K562 (cell line): ENCODE measurements around the gene NRXN2. TPM values are rescaled to one million over a fixed set of nuclear protein-coding genes. Genes with fewer than 3 reads are reported as not detected.

Experiments
- ATAC-seq: fragments of 200-7000 bp; cut with Tn5 transposase; 3 replicates; pipeline ENCODE4 v1.9.1; 2020; ENCODE audit warnings: moderate library complexity
- BruUV-seq: library from RNA; stranded (reverse); fragments of 400-500 nt; replicated peaks from 2 replicates; lab custom pipeline; 2021; lab: Mats Ljungman, UMichigan
- CTCF ChIA-PET: fragments of 300-600 bp; formaldehyde crosslinking; extraction: SDS; loops from one replicate; lab custom pipeline; 2021; ENCODE audit warnings: low intra/inter-chr PET ratio; lab: Yijun Ruan, JAX
- POLR2A ChIA-PET: fragments of 300-600, 350-650 bp; sonication (Branson Sonifier 250); formaldehyde crosslinking; extraction: SDS; loops from one replicate; lab custom pipeline; 2021; ENCODE audit warnings: antibody characterized with exemption, inconsistent platforms; lab: Yijun Ruan, JAX
- DNase-seq, 4 experiments: peaks; one replicate each; pipeline versions ENCODE4 v3.0.0 to v3.0.0-alpha.2; 2011 to 2018; ENCODE audit warnings: low spot score in 3 of 4, mixed read lengths in 3 of 4; ENCODE audit errors: extremely low read depth in 1 of 4
- FAIRE-seq: peaks from 2 replicates; lab custom pipeline; 2011; peaks lifted over from hg19 to GRCh38; lab: Jason Lieb, UNC
- H2AFZ ChIP-seq: 2 replicates; pipeline ENCODE4 v1.6.0; 2011; ENCODE audit warnings: low read depth, low read length, control low read depth, inconsistent platforms
- H3K27ac ChIP-seq: fragments of 200-600 bp; 3 replicates; pipeline ENCODE4 v1.8.0; 2011; ENCODE audit warnings: low read depth, mild to moderate bottlenecking, control low read depth, inconsistent platforms, low read length, moderate library complexity, mixed read lengths; ENCODE audit errors: extremely low read depth
- H3K27me3 ChIP-seq, 2 experiments: fragments of 300-600 bp in 1 of 2; 2 replicates in 1 of 2; 3 replicates in 1 of 2; pipeline versions ENCODE4 v1.6.0 to v1.8.0; 2011; ENCODE audit warnings: inconsistent platforms in 2 of 2, low read length in 2 of 2, mild to moderate bottlenecking in 1 of 2, mixed read lengths in 1 of 2, moderate library complexity in 1 of 2; ENCODE audit not compliant: control insufficient read depth in 2 of 2, insufficient read depth in 2 of 2
- H3K36me3 ChIP-seq: fragments of 300-600 bp; 3 replicates; pipeline ENCODE4 v1.8.0; 2011; ENCODE audit warnings: mild to moderate bottlenecking, low read length, inconsistent platforms; ENCODE audit not compliant: control insufficient read depth, insufficient read depth
- H3K4me1 ChIP-seq, 2 experiments: fragments of 200-600 bp in 1 of 2; replicated peaks in 1 of 2; 2 replicates in 1 of 2; 3 replicates in 1 of 2; pipeline versions ENCODE4 v1.5.1 to v1.8.0; 2011; ENCODE audit warnings: inconsistent platforms in 2 of 2, low read length in 2 of 2, mild to moderate bottlenecking in 1 of 2, mixed read lengths in 1 of 2, moderate library complexity in 1 of 2; ENCODE audit not compliant: control insufficient read depth in 2 of 2, insufficient read depth in 2 of 2
- H3K4me2 ChIP-seq: 2 replicates; pipeline ENCODE4 v1.6.1; 2011; ENCODE audit warnings: low read length, control low read depth, inconsistent platforms, mixed read lengths; ENCODE audit not compliant: insufficient read depth
- H3K4me3 ChIP-seq: fragments of 200-600 bp; sonication (generic), shearing (Covaris generic); 2 replicates; pipeline ENCODE4 v1.5.1; 2016; ENCODE audit warnings: control low read depth, inconsistent platforms
- H3K79me2 ChIP-seq: fragments of 200-600 bp; 3 replicates; pipeline ENCODE4 v1.8.0; 2011; ENCODE audit warnings: low read length, inconsistent platforms; ENCODE audit not compliant: control insufficient read depth, insufficient read depth
- H3K9ac ChIP-seq, 2 experiments: 2 replicates each; pipeline versions ENCODE4 v1.6.0 to v1.6.1; 2011; ENCODE audit warnings: low read depth in 2 of 2, low read length in 2 of 2, control low read depth in 1 of 2, inconsistent platforms in 1 of 2, mild to moderate bottlenecking in 1 of 2, mixed read lengths in 1 of 2; ENCODE audit not compliant: insufficient read depth in 1 of 2
- H3K9me1 ChIP-seq: one replicate; pipeline ENCODE4 v1.6.0; 2011; ENCODE audit warnings: inconsistent platforms, mild to moderate bottlenecking, low read length, moderate library complexity; ENCODE audit not compliant: control insufficient read depth, insufficient read depth
- H3K9me3 ChIP-seq: replicated peaks from 2 replicates; pipeline ENCODE4 v1.5.1; 2011; ENCODE audit warnings: low read depth, low read length, inconsistent platforms; ENCODE audit not compliant: control insufficient read depth, insufficient read depth
- H4K20me1 ChIP-seq: replicated peaks from 2 replicates; pipeline ENCODE4 v1.6.1; 2011; ENCODE audit warnings: low read length, inconsistent platforms, mixed read lengths; ENCODE audit not compliant: control insufficient read depth, insufficient read depth
- E2F3 ChIP-seq: fragments of 250-450 bp; sonication (Bioruptor Pico); IDR thresholded peaks from 2 replicates; pipeline ENCODE4 v1.4.0; 2020; ENCODE audit warnings: mild to moderate bottlenecking
- EP400 ChIP-seq: fragments of 450-650 bp; IDR thresholded peaks from 2 replicates; pipeline ENCODE4 v1.6.1; 2017; ENCODE audit warnings: antibody characterized with exemption, mild to moderate bottlenecking, moderate library complexity
- HDAC8 ChIP-seq: fragments of 450-650 bp; IDR thresholded peaks from 2 replicates; pipeline ENCODE4 v1.6.1; 2016; ENCODE audit warnings: mild to moderate bottlenecking, missing genetic modification characterization, moderate library complexity, missing compliant biosample characterization
- HIVEP1 ChIP-seq: fragments of 250-450 bp; sonication (Bioruptor Pico); IDR thresholded peaks from 2 replicates; pipeline ENCODE4 v1.4.0; 2020; ENCODE audit warnings: mild to moderate bottlenecking
- KDM5B ChIP-seq: fragments of 200-600 bp; sonication (generic); IDR thresholded peaks from 2 replicates; pipeline ENCODE4 v1.6.1; 2012; ENCODE audit warnings: low read depth, mild to moderate bottlenecking, moderate library complexity, low read length, control low read depth, inconsistent platforms; ENCODE audit not compliant: insufficient replicate concordance
- KLF13 ChIP-seq: fragments of 450-650 bp; IDR thresholded peaks from 2 replicates; pipeline ENCODE4 v1.6.1; 2016; ENCODE audit warnings: missing genetic modification characterization, low read depth, mild to moderate bottlenecking, missing compliant biosample characterization, moderate library complexity, borderline replicate concordance
- MEF2D ChIP-seq: conservative IDR thresholded peaks from 2 replicates; pipeline ENCODE4 v1.6.1; 2016; ENCODE audit warnings: low read depth, missing genetic modification characterization, missing compliant biosample characterization
- POLR2AphosphoS2 ChIP-seq: IDR thresholded peaks from 2 replicates; pipeline ENCODE4 v1.6.1; 2012; ENCODE audit warnings: low read length, improper control_type of control experiment
- RFX1 ChIP-seq: fragments of 450-650 bp; IDR thresholded peaks from 2 replicates; pipeline ENCODE4 v1.6.1; 2016; ENCODE audit warnings: mild to moderate bottlenecking, moderate library complexity
- TRIM24 ChIP-seq, 2 experiments: fragments of 450-650 bp; IDR thresholded peaks; 2 replicates each; pipeline ENCODE4 v1.6.1; 2016
- TSC22D4 ChIP-seq: fragments of 450-650 bp; IDR thresholded peaks from 2 replicates; pipeline ENCODE4 v1.6.1; 2016; ENCODE audit warnings: missing genetic modification characterization, missing biosample characterization, control low read depth
- YY1 ChIP-seq, 3 experiments: IDR thresholded peaks; 2 replicates each; pipeline ENCODE4 v1.6.1; 2011; ENCODE audit warnings: low read length in 2 of 3, mild to moderate bottlenecking in 2 of 3, moderate library complexity in 2 of 3, borderline replicate concordance in 1 of 3, control low read depth in 1 of 3, low read depth in 1 of 3; ENCODE audit not compliant: insufficient read depth in 3 of 3, insufficient replicate concordance in 2 of 3, control insufficient read depth in 1 of 3, insufficient read length in 1 of 3; ENCODE audit errors: extremely low read depth in 1 of 3
- ZKSCAN1 ChIP-seq: fragments of 150-350 bp; IDR thresholded peaks from 2 replicates; pipeline ENCODE4 v1.6.1; 2016; ENCODE audit warnings: low read depth, low read length
- ZNF324 ChIP-seq: fragments of 250-450 bp; sonication (Bioruptor Pico); IDR thresholded peaks from 2 replicates; pipeline ENCODE4 v1.4.0; 2020; ENCODE audit warnings: mild to moderate bottlenecking
- WGBS: fragments of 100-300 bp; shearing (Covaris generic); methylation state at CpG from one replicate; pipeline ENCODE4 v1.1.6; 2016; ENCODE audit warnings: low coverage, mixed read lengths; ENCODE audit not compliant: insufficient coverage; ENCODE audit errors: missing lambda C conversion rate; 5-methylcytosine and 5-hydroxymethylcytosine counted together
- in situ Hi-C: fragments of 300-500 bp; cut with MboI; formaldehyde crosslinking; loops from 4 replicates; pipeline ENCODE4 v1.15.0; 2018; ENCODE audit warnings: inconsistent platforms, mixed read lengths
- intact Hi-C: fragments of 100-400 bp; cut with micrococcal nuclease; formaldehyde crosslinking; loops from 2 replicates; pipeline ENCODE4 v1.14.2; 2022
- polyA plus RNA-seq, 8 experiments: library from polyadenylated mRNA; depleted of rRNA in 4 of 8; stranded (reverse) in 5 of 8; unstranded in 3 of 8; fragments of >200 nt; fragmentation: Nextera tagmentation in 2 of 8; fragmentation: Illumina TruSeq in 1 of 8; extraction: Ambion mirVana in 2 of 8; extraction: Trizol in 1 of 8; gene quantifications; 2 replicates each; pipeline versions ENCODE4 v1.2.1 to v1.2.3, GENCODE V29; 2011 to 2014; ENCODE audit warnings: inconsistent platforms in 1 of 8, missing spikeins in 1 of 8
- total RNA-seq, 7 experiments: library from RNA; depleted of rRNA in 6 of 7; stranded (reverse); fragments of >200 nt in 6 of 7; fragmentation: Illumina TruSeq in 2 of 7; extraction: Trizol in 2 of 7; gene quantifications; 2 replicates each; pipeline versions ENCODE4 v1.2.1 to v1.2.3, GENCODE V29; 2011 to 2021; ENCODE audit warnings: low replicate concordance in 1 of 7
- TF ChIP-seq, protein P1 (sequence below): fragments of 450-650 bp; formaldehyde crosslinking; IDR thresholded peaks from 2 replicates; pipeline ENCODE4 v1.4.0; 2020; ENCODE audit warnings: mild to moderate bottlenecking, moderate library complexity
- TF ChIP-seq, protein P2 (sequence below): sonication (generic); formaldehyde crosslinking; IDR thresholded peaks from 2 replicates; pipeline ENCODE4 v1.8.0; 2022; ENCODE audit warnings: mild to moderate bottlenecking, missing genetic modification reagents
- TF ChIP-seq, protein P3 (sequence below): fragments of 450-650 bp; formaldehyde crosslinking; IDR thresholded peaks from 2 replicates; pipeline ENCODE4 v1.4.0; 2022; ENCODE audit warnings: missing genetic modification characterization

The NRXN2 gene
- total and polyA plus RNA-seq, 9 of the 15 experiments (the other 6 are each of a cell fraction or from before 2014, with no cell fraction given), result 0.07 to 0.47 (median 0.15) TPM; not detected in 4

DNA sequence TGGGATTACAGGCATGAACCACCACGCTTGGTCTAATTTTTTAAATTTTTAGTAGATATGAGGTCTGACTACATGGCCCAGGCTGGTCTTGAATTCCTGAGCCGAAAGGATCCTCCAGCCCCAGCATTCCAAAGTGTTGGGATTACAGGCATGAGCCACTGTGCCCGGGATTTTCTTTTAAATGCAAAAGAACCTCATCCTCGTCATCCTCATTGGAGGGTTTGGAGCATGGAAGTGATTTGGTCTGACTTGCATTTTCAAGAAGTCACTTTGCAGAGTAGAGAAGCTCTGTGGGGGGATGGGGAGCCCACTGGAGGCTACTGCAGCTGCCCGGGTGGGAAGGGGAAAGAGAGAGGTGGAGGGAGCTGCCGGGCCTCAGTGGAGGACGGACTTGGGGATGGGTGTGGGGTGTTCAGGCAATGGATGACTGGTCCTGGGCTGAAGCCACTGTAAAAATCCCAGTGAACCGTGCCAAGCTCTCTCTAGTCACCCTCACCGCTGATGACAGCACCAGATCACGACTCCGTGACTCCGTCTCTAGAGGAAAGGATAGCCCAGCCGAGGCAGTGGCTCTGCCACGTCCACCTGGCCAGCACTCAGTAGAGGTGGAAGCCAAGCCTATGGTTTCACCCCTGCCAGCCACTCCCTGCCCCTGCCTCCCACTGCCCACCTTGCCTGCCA is 164.8 kb downstream of the NRXN2 start (continued):
- TF ChIP-seq KLF13, result no peak
- TF ChIP-seq HDAC8, result no peak
- no peak for TF ChIP-seq HIVEP1
- TF ChIP-seq, protein P1, sequence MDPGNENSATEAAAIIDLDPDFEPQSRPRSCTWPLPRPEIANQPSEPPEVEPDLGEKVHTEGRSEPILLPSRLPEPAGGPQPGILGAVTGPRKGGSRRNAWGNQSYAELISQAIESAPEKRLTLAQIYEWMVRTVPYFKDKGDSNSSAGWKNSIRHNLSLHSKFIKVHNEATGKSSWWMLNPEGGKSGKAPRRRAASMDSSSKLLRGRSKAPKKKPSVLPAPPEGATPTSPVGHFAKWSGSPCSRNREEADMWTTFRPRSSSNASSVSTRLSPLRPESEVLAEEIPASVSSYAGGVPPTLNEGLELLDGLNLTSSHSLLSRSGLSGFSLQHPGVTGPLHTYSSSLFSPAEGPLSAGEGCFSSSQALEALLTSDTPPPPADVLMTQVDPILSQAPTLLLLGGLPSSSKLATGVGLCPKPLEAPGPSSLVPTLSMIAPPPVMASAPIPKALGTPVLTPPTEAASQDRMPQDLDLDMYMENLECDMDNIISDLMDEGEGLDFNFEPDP (CRISPR knock-in tag), result no peak

DNA sequence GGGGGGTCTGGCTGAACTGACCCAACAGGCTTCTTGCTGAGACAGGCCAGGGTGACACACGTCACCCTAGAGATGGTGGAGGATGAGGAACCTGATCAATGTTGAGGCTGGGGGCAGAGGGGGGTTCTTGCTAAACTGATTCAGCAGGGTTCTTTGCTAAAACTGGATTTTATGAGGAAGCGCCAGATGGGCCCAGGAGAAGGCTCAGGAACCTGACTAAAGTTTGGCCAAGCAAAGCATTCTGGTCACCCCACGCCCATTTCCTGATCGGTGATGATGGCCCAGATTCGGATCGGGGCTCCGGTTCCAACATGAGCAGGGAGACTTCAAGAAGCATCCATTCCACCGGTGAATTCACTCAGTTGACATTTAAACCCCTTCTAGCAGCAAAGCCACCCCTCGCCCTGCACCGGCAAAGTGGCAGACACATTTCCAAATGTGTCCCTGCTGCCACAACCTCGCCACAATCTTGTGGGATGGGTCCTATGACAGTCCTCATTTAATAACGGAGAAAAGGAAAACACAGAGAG is 166.2 kb downstream of the NRXN2 start:
- ChIA-PET CTCF (no interaction called here), POLR2A (no interaction called here)
- no peak overlapping the region for H2AFZ ChIP-seq
- peaks cover 10 to 27% of the 10 kb centered on the region in 2 experiments; a peak in 4 of 5 replicates for H3K27me3 ChIP-seq
- intact Hi-C loops (no loop called here), in situ Hi-C loops (no loop called here)
- 0 out of 2 replicates have a peak, but pooled peaks cover 5% of the 10 kb centered on the region for H4K20me1 ChIP-seq
- FAIRE-seq, result no peak
- no peak overlapping the region for H3K27ac ChIP-seq
- ATAC-seq, result no peak
- H3K79me2 ChIP-seq, result no peaks in the 10 kb centered on the region
- H3K9me1 ChIP-seq, result no peaks in the 10 kb centered on the region
- H3K9me3 ChIP-seq, result 0 out of 2 replicates have a peak, but pooled peaks cover 2% of the 10 kb centered on the region
- no peak overlapping the region for H3K4me3 ChIP-seq
- no peak overlapping the region for H3K4me2 ChIP-seq
- WGBS, result 66% methylated on average over 12 of the region's 12 CpGs
- H3K4me1 ChIP-seq, result peaks cover 9 to 26% of the 10 kb centered on the region in 2 experiments; a peak in 4 of 5 replicates
- H3K36me3 ChIP-seq, result no peaks in the 10 kb centered on the region
- no peak for DNase-seq
- BruUV-seq, result no TSS peak
- no peak overlapping the region for H3K9ac ChIP-seq
- no peak for TF ChIP-seq ZNF324 (CRISPR knock-in tag)
- TF ChIP-seq TRIM24 (IDR thresholded peaks at IDR 0.05), result no peak
- no peak for TF ChIP-seq ZKSCAN1
- TF ChIP-seq RFX1, result no peak
- no peak for TF ChIP-seq E2F3
- no peak for TF ChIP-seq YY1 (IDR thresholded peaks at IDR 0.05; ENCODE audit: borderline replicate concordance in 1 of 3, control insufficient read depth in 1 of 3, extremely low read depth in 1 of 3, insufficient read depth in 3 of 3, insufficient read length in 1 of 3, insufficient replicate concordance in 2 of 3, low read depth in 1 of 3, low read length in 2 of 3)
- TF ChIP-seq KDM5B, result no peak
- no peak for TF ChIP-seq EP400
- no peak for TF ChIP-seq TSC22D4 (tag)
- TF ChIP-seq MEF2D, result no peak
- TF ChIP-seq, protein P2, sequence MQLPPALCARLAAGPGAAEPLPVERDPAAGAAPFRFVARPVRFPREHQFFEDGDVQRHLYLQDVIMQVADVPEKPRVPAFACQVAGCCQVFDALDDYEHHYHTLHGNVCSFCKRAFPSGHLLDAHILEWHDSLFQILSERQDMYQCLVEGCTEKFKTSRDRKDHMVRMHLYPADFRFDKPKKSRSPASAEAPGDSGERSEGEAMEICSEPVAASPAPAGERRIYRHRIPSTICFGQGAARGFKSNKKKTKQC, result no peak
- TF ChIP-seq, protein P3, sequence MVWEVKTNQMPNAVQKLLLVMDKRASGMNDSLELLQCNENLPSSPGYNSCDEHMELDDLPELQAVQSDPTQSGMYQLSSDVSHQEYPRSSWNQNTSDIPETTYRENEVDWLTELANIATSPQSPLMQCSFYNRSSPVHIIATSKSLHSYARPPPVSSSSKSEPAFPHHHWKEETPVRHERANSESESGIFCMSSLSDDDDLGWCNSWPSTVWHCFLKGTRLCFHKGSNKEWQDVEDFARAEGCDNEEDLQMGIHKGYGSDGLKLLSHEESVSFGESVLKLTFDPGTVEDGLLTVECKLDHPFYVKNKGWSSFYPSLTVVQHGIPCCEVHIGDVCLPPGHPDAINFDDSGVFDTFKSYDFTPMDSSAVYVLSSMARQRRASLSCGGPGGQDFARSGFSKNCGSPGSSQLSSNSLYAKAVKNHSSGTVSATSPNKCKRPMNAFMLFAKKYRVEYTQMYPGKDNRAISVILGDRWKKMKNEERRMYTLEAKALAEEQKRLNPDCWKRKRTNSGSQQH, result no peak
- no peak for TF ChIP-seq POLR2AphosphoS2
